Urinary bladder (tissue), 2 donors: ENCODE data around the gene F8A3. TPM values are rescaled to one million over a fixed set of nuclear protein-coding genes. Genes with fewer than 3 reads are reported as not detected.

Experiments
- polyA plus RNA-seq: library from polyadenylated mRNA; stranded (reverse); fragments of 200-250 nt; gene quantifications from one replicate; pipeline ENCODE4 v1.2.3, GENCODE V29; 2013
- small RNA-seq: library from RNA; depleted of rRNA; stranded (forward); fragments of <200 nt; gene quantifications from one replicate; pipeline ENCODE3, GENCODE V24; 2014
- total RNA-seq: library from RNA; depleted of rRNA; stranded (reverse); fragments of >200 nt; gene quantifications from one replicate; pipeline ENCODE4 v1.2.3, GENCODE V29; 2014
- donor health status: healthy.

The F8A3 gene
- total and polyA plus RNA-seq, 2 donors, result 1.6 to 6.4 TPM

Small RNA genes lying within 50 kb of the gene (small RNA-seq; reads per million reads assigned to genes)
- gene MIR1184-3, result not detected

Other genes starting within 250 kb of the F8A3 start
- gene VBP1, start 242.2 kb downstream of the F8A3 start, total RNA-seq, result 91.9 TPM
- gene VBP1, start 242.2 kb downstream of the F8A3 start, polyA plus RNA-seq, result 34.9 TPM
- gene RAB39B, start 194.1 kb downstream of the F8A3 start, total RNA-seq, result 1.4 TPM
- 0.29 TPM for gene RAB39B, start 194.1 kb downstream of the F8A3 start, polyA plus RNA-seq
- 13.6 TPM for gene CLIC2, start 124.0 kb downstream of the F8A3 start, total RNA-seq
- gene CLIC2, start 124.0 kb downstream of the F8A3 start, polyA plus RNA-seq, result 14.4 TPM
- gene F8A2, start 76.5 kb downstream of the F8A3 start, total RNA-seq, result not detected
- gene F8A2, start 76.5 kb downstream of the F8A3 start, polyA plus RNA-seq, result not detected
- gene SPRY3, start 154.0 kb upstream of the F8A3 start, total RNA-seq, result 3.0 TPM
- gene SPRY3, start 154.0 kb upstream of the F8A3 start, polyA plus RNA-seq, result 0.60 TPM
- 28.1 TPM for gene TMLHE, start 154.3 kb upstream of the F8A3 start, total RNA-seq
- 12.5 TPM for gene TMLHE, start 154.3 kb upstream of the F8A3 start, polyA plus RNA-seq